Karpas-422 (cell line): ENCODE measurements around the gene DYRK1A. TPM values are rescaled to one million over a fixed set of nuclear protein-coding genes. Genes with fewer than 3 reads are reported as not detected.

Source experiments
- DNase-seq: peaks from one replicate; pipeline ENCODE4 v3.0.0-alpha.2; 2015
- H2AFZ ChIP-seq: fragments of 200-600 bp; sonication (generic); 2 replicates; pipeline ENCODE4 v1.6.1; 2014; ENCODE audit warnings: antibody characterized with exemption, low read length, mixed read lengths
- H3K27ac ChIP-seq: fragments of 200-600 bp; sonication (generic); 2 replicates; pipeline ENCODE4 v1.5.1; 2014; ENCODE audit warnings: mild to moderate bottlenecking, low read length, moderate library complexity
- H3K27me3 ChIP-seq: fragments of 200-600 bp; sonication (generic); 2 replicates; pipeline ENCODE4 v1.6.1; 2014; ENCODE audit warnings: low read length, mixed read lengths
- H3K36me3 ChIP-seq: fragments of 200-600 bp; sonication (generic); 2 replicates; pipeline ENCODE4 v1.6.1; 2014; ENCODE audit warnings: low read length, mixed read lengths; ENCODE audit not compliant: insufficient read depth
- H3K4me1 ChIP-seq: fragments of 200-600 bp; sonication (generic); 2 replicates; pipeline ENCODE4 v1.6.1; 2014; ENCODE audit warnings: mild to moderate bottlenecking, low read length, mixed read lengths
- H3K4me2 ChIP-seq: fragments of 200-600 bp; sonication (generic); 2 replicates; pipeline ENCODE4 v1.6.1; 2014; ENCODE audit warnings: low read length, low read depth, mild to moderate bottlenecking; ENCODE audit not compliant: poor library complexity, severe bottlenecking
- H3K4me3 ChIP-seq: fragments of 200-600 bp; sonication (generic); 2 replicates; pipeline ENCODE4 v1.5.1; 2014; ENCODE audit warnings: mild to moderate bottlenecking, antibody characterized with exemption, low read length, mixed read lengths
- H3K79me2 ChIP-seq: fragments of 200-600 bp; sonication (generic); 2 replicates; pipeline ENCODE4 v1.6.1; 2014; ENCODE audit warnings: mild to moderate bottlenecking, low read length, mixed read lengths
- H3K9ac ChIP-seq: fragments of 200-600 bp; sonication (generic); 2 replicates; pipeline ENCODE4 v1.6.0; 2014; ENCODE audit warnings: low read length
- H3K9me2 ChIP-seq: fragments of 200-600 bp; sonication (generic), shearing (Covaris generic); replicated peaks from 2 replicates; pipeline ENCODE4 v1.6.0; 2014; ENCODE audit warnings: mild to moderate bottlenecking, low read length, moderate library complexity; ENCODE audit not compliant: insufficient read depth
- H3K9me3 ChIP-seq: fragments of 300-700, 200-600 bp; sonication (generic); 2 replicates; pipeline ENCODE4 v1.6.1; 2014; ENCODE audit warnings: low read length, mixed read lengths
- H4K20me1 ChIP-seq: fragments of 200-600 bp; sonication (generic); 2 replicates; pipeline ENCODE4 v1.6.1; 2014; ENCODE audit warnings: mild to moderate bottlenecking, antibody characterized with exemption, low read length, low read depth; ENCODE audit not compliant: insufficient read depth
- total RNA-seq: library from RNA; depleted of rRNA; stranded (reverse); fragments of >200 nt; shearing (Covaris generic); gene quantifications from 2 replicates; pipeline ENCODE4 v1.2.3, GENCODE V29; 2014; ENCODE audit warnings: low replicate concordance

Gene DYRK1A
- total RNA-seq, 1 experiment from 2014 or later, result 98.2 TPM

DNA sequence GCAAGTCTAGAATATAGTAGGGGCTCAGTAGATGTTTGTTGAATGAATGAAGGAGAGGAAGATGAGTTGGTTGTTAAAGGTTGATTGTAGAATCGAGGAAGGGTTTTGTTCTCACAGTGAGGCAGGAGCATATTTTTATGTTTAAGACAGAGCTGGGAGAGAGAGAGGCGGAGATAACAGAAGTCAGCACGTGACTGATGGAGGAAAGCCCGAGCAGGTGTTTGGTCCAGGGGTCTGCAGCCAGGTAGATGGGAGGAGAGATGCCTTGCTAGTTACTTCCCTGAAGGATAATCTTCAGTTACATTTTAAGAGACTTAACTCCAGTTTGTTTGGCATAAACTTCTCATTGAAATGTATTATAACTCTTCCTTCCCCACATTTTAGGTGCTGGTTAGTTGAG, 86.8 kb downstream of the DYRK1A start:
- Histone ChIP-seq H3K9ac (no peak overlapping the region), H3K36me3 (peaks cover 5% of the 10 kb centered on the region; the same call in 1 of the 2 replicates), H3K9me2 (no peaks in the 10 kb centered on the region), H4K20me1 (peaks cover 15% of the 10 kb centered on the region; the same call in 1 of the 2 replicates), H2AFZ (no peak overlapping the region), H3K27ac (no peak overlapping the region), H3K79me2 (peaks cover 98% of the 10 kb centered on the region), H3K4me1 (peaks cover 52% of the 10 kb centered on the region), H3K4me3 (no peak overlapping the region), H3K9me3 (no peaks in the 10 kb centered on the region), H3K4me2 (no peak overlapping the region), H3K27me3 (no peaks in the 10 kb centered on the region)
- DNase-seq, result no peak

- Histone ChIP-seq H3K4me1 (peaks cover 65% of the 10 kb centered on the region), H4K20me1 (peaks cover 15% of the 10 kb centered on the region; the same call in 1 of the 2 replicates), H3K4me2 (no peak overlapping the region), H2AFZ (no peak overlapping the region), H3K9ac (no peak overlapping the region), H3K9me3 (no peaks in the 10 kb centered on the region), H3K9me2 (no peaks in the 10 kb centered on the region), H3K79me2 (peaks cover 98% of the 10 kb centered on the region), H3K36me3 (no peaks in the 10 kb centered on the region), H3K27ac (no peak overlapping the region), H3K4me3 (no peak overlapping the region), H3K27me3 (no peaks in the 10 kb centered on the region)
- DNase-seq, result no peak
Measured at GRCh38 chr21:37454869-37455503, 88.4 kb downstream of the DYRK1A start.

- no peaks in the 10 kb centered on the region for H3K36me3 ChIP-seq
Measured at GRCh38 chr21:37455504-37455911, 88.9 kb downstream of the DYRK1A start.

DNA sequence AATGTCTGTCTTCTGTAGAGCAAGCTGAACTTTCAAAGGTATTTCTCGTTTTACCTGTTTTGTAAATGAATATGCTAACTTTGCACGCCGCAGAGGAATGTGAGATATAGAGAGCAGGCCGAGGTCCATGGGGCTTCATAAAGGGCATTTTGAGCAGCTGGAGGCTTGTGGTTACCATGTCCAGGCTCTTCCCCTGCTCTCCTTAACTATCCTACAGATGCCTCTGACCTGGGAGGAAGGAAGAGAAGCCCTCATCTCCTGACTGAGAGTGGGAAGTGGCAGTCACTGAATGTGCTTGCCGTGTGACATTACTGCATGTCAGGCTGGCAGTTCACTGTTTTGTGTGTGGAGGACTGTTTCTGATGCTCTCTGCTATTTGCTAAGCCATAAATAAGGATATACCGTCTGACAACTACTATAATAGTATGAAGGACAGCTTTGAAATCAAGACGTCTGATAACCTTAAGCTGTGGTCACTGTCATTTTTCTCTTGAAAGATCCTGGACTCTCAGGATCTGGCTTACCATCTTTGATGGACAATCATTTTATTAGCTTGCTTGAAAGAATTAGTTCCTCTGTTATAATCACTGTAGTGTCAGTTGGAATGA, 92.2 kb downstream of the DYRK1A start:
- no peak overlapping the region for H3K4me3 ChIP-seq
- H3K27me3 ChIP-seq, result no peaks in the 10 kb centered on the region
- no peak overlapping the region for H3K9ac ChIP-seq
- H3K9me3 ChIP-seq, result no peaks in the 10 kb centered on the region
- no peak for DNase-seq
- peaks cover 80% of the 10 kb centered on the region for H3K4me1 ChIP-seq
- peaks cover 7% of the 10 kb centered on the region for H4K20me1 ChIP-seq
- H3K27ac ChIP-seq, result 0 out of 2 replicates have a peak overlapping the region, but pooled peaks have one; percentile 5
- H3K79me2 ChIP-seq, result peaks cover 97% of the 10 kb centered on the region
- H3K36me3 ChIP-seq, result no peaks in the 10 kb centered on the region
- no peak overlapping the region for H2AFZ ChIP-seq
- H3K4me2 ChIP-seq, result no peak overlapping the region
- no peaks in the 10 kb centered on the region for H3K9me2 ChIP-seq

More at GRCh38 chr21:37455504-37455911, 88.9 kb downstream of the DYRK1A start:
- Histone ChIP-seq H3K9ac (no peak overlapping the region), H3K4me1 (peaks cover 68% of the 10 kb centered on the region), H3K27ac (no peak overlapping the region), H3K9me2 (no peaks in the 10 kb centered on the region), H4K20me1 (peaks cover 15% of the 10 kb centered on the region; the same call in 1 of the 2 replicates), H3K79me2 (peaks cover 98% of the 10 kb centered on the region), H3K4me3 (no peak overlapping the region), H3K27me3 (no peaks in the 10 kb centered on the region), H3K4me2 (no peak overlapping the region), H2AFZ (no peak overlapping the region), H3K9me3 (no peaks in the 10 kb centered on the region)
- DNase-seq, result no peak

GRCh38 chr21:37459575-37459974, 93.0 kb downstream of the DYRK1A start:
- Histone ChIP-seq H3K4me3 (no peak overlapping the region), H3K9me2 (no peaks in the 10 kb centered on the region), H3K79me2 (peaks cover 97% of the 10 kb centered on the region), H3K27ac (no peak overlapping the region), H3K36me3 (no peaks in the 10 kb centered on the region), H3K4me2 (peak overlapping the region; percentile 15), H3K9me3 (no peaks in the 10 kb centered on the region), H3K27me3 (no peaks in the 10 kb centered on the region), H3K4me1 (peaks cover 77% of the 10 kb centered on the region), H2AFZ (no peak overlapping the region), H4K20me1 (peaks cover 7% of the 10 kb centered on the region), H3K9ac (no peak overlapping the region)
- DNase-seq, result no peak

- no peaks in the 10 kb centered on the region for H3K9me2 ChIP-seq
- peaks cover 7% of the 10 kb centered on the region for H4K20me1 ChIP-seq
- peaks cover 77% of the 10 kb centered on the region for H3K4me1 ChIP-seq
- H3K27me3 ChIP-seq, result no peaks in the 10 kb centered on the region
- H3K4me2 ChIP-seq, result peak overlapping the region; percentile 15
- no peak overlapping the region for H2AFZ ChIP-seq
- H3K79me2 ChIP-seq, result peaks cover 97% of the 10 kb centered on the region
- DNase-seq, result no peak
- no peak overlapping the region for H3K9ac ChIP-seq
- no peak overlapping the region for H3K27ac ChIP-seq
- no peaks in the 10 kb centered on the region for H3K36me3 ChIP-seq
- no peak overlapping the region for H3K4me3 ChIP-seq
- no peaks in the 10 kb centered on the region for H3K9me3 ChIP-seq
Measured at GRCh38 chr21:37460196-37460595, 93.6 kb downstream of the DYRK1A start.

- DNase-seq, result no peak
- no peaks in the 10 kb centered on the region for H3K27me3 ChIP-seq
- peaks cover 97% of the 10 kb centered on the region for H3K79me2 ChIP-seq
- 0 out of 2 replicates have a peak, but pooled peaks cover 4% of the 10 kb centered on the region for H3K36me3 ChIP-seq
- H3K9me3 ChIP-seq, result no peaks in the 10 kb centered on the region
- no peaks in the 10 kb centered on the region; the same call in 1 of the 2 replicates for H4K20me1 ChIP-seq
- H3K9ac ChIP-seq, result no peak overlapping the region
- H3K4me2 ChIP-seq, result peak overlapping the region; percentile 39
- H3K9me2 ChIP-seq, result no peaks in the 10 kb centered on the region
- peaks cover 71% of the 10 kb centered on the region for H3K4me1 ChIP-seq
- H3K4me3 ChIP-seq, result no peak overlapping the region
- peak overlapping the region; percentile 45 for H3K27ac ChIP-seq
- no peak overlapping the region for H2AFZ ChIP-seq
Measured at GRCh38 chr21:37461479-37461878, 94.9 kb downstream of the DYRK1A start.

- Histone ChIP-seq H3K4me1 (peaks cover 72% of the 10 kb centered on the region), H3K9me3 (no peaks in the 10 kb centered on the region), H3K9ac (peak overlapping the region; percentile 15; the same call in 1 of the 2 replicates), H3K4me2 (peak overlapping the region; percentile 39), H3K27ac (peak overlapping the region; percentile 45), H3K27me3 (no peaks in the 10 kb centered on the region), H4K20me1 (no peaks in the 10 kb centered on the region; the same call in 1 of the 2 replicates), H3K4me3 (no peak overlapping the region), H2AFZ (no peak overlapping the region), H3K36me3 (0 out of 2 replicates have a peak, but pooled peaks cover 4% of the 10 kb centered on the region), H3K79me2 (peaks cover 98% of the 10 kb centered on the region), H3K9me2 (no peaks in the 10 kb centered on the region)
- no peak for DNase-seq
Measured at GRCh38 chr21:37462087-37462861, 95.7 kb downstream of the DYRK1A start.
